Mesodermal cell (in vitro differentiated cells): ENCODE data around the gene NKIRAS1.
"Not testable (repeated sequence)": the region's sequence is repeated elsewhere in the genome, so short reads cannot be mapped to it uniquely, and the experiment has no call there.

Experiments
- H3K27ac ChIP-seq: 2 replicates; pipeline ENCODE4 v1.7.0; 2013; ENCODE audit warnings: mild to moderate bottlenecking, low read depth, low read length, moderate library complexity; ENCODE audit not compliant: severe bottlenecking
- H3K36me3 ChIP-seq: 2 replicates; pipeline ENCODE4 v1.7.1; 2013; ENCODE audit warnings: mild to moderate bottlenecking, low read length, moderate library complexity; ENCODE audit not compliant: control insufficient read depth, insufficient read depth
- H3K4me1 ChIP-seq: one replicate; pipeline ENCODE4 v1.7.1; 2013; ENCODE audit warnings: mild to moderate bottlenecking, low read length; ENCODE audit not compliant: insufficient read depth, control insufficient read depth, poor library complexity, severe bottlenecking
- H3K4me3 ChIP-seq: 2 replicates; pipeline ENCODE4 v1.7.0; 2013; ENCODE audit warnings: low read length, control low read depth, mild to moderate bottlenecking; ENCODE audit not compliant: insufficient read depth, poor library complexity, severe bottlenecking; ENCODE audit errors: extremely low read depth
- H3K9me3 ChIP-seq: 2 replicates; pipeline ENCODE4 v1.7.1; 2013; ENCODE audit warnings: mild to moderate bottlenecking, low read length, moderate library complexity; ENCODE audit not compliant: control insufficient read depth
- WGBS, 2 experiments: methylation state at CpG; one replicate each; pipeline ENCODE4 v1.1.5; 2013; ENCODE audit warnings: missing lambda C conversion rate in 2 of 2; ENCODE audit not compliant: insufficient coverage in 2 of 2; 5-methylcytosine and 5-hydroxymethylcytosine counted together

NKIRAS1 gene

GRCh38 chr3:23871361-23871760 is 45.4 kb downstream of the NKIRAS1 start:
- peaks cover 19% of the 10 kb centered on the region for H3K4me1 ChIP-seq
- H3K27ac ChIP-seq, H3K9me3 ChIP-seq, H3K36me3 ChIP-seq, H3K4me3 ChIP-seq: not testable (repeated sequence)
- 86 to 96% methylated on average over 9 to 13 of the region's 34 CpGs for WGBS, 2 experiments

GRCh38 chr3:23870663-23871043 is 46.1 kb downstream of the NKIRAS1 start:
- not testable (repeated sequence) for H3K36me3 ChIP-seq, H3K27ac ChIP-seq, H3K9me3 ChIP-seq, H3K4me3 ChIP-seq
- WGBS, 2 experiments: no CpG with 5 or more reads among the region's 5 CpGs
- H3K4me1 ChIP-seq: peaks cover 21% of the 10 kb centered on the region

DNA sequence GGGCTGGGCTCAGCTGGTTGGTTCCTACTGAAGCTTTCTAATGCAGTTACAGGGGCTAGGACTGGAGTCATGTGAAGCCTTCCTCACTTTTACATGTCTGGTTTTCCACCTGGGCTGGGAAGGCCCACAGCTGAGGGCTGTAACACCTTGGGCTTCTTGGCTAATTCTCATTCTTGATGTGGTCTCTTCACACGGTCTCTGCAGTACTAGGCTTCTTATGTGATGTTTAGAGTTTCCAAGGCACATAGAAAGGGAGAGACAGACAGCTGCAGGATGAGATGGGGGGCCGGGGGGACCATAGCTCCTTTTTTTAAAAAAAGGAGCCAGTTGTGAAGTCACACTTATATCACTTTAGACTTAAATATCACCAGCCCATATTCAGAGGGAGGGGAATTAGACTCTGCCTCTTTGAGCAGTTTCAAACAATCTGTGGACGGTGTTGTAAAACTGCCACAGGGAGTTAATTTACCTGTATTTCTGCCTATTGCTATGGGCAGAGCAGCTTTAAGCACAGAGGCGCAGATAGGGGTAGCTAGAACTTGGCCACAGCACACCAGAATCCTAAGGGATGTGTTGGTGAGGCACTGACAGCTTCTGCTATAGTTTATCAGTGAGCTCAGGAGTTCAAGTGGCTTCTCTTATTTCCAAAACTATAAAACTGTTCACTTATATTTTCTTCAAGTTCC is 46.7 kb downstream of the NKIRAS1 start:
- Histone ChIP-seq H3K36me3 (peaks cover 5% of the 10 kb centered on the region), H3K4me3 (no peak overlapping the region), H3K4me1 (peaks cover 23% of the 10 kb centered on the region), H3K9me3 (no peaks in the 10 kb centered on the region), H3K27ac (no peak overlapping the region)
- WGBS, 2 experiments: 100% methylated on average over 2 to 3 of the region's 4 CpGs

- Histone ChIP-seq H3K27ac (no peak overlapping the region), H3K4me1 (peaks cover 28% of the 10 kb centered on the region), H3K9me3 (no peaks in the 10 kb centered on the region), H3K4me3 (no peak overlapping the region), H3K36me3 (peaks cover 9% of the 10 kb centered on the region)
- no CpG with 5 or more reads among the region's 1 CpG for WGBS, 2 experiments
Observed at GRCh38 chr3:23867838-23868237, 49.0 kb downstream of the NKIRAS1 start.

DNA sequence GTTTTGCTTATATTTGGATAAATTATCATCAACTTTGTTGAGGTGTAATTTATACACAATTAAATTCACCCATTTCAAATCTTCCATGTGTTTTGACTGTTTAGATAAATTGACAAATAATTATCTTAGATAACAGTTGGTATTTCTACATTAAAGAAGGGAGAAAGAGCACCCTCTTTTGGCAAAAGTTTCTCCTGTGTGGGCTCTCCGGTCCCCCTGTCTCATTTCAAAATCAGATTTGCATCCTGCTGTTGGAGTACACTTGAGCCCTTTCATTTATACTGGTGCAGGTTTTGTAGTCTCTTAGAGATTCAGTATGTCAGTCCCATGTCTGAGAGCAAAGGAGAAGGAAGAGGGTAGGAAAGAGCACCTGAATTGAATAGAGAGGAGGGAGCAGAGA is 49.4 kb downstream of the NKIRAS1 start:
- Histone ChIP-seq H3K4me3 (no peak overlapping the region), H3K36me3 (peaks cover 13% of the 10 kb centered on the region), H3K27ac (no peak overlapping the region), H3K9me3 (no peaks in the 10 kb centered on the region), H3K4me1 (peaks cover 28% of the 10 kb centered on the region)
- WGBS, 2 experiments: 57 to 100% methylated on average over 1 of the region's 1 CpG

DNA sequence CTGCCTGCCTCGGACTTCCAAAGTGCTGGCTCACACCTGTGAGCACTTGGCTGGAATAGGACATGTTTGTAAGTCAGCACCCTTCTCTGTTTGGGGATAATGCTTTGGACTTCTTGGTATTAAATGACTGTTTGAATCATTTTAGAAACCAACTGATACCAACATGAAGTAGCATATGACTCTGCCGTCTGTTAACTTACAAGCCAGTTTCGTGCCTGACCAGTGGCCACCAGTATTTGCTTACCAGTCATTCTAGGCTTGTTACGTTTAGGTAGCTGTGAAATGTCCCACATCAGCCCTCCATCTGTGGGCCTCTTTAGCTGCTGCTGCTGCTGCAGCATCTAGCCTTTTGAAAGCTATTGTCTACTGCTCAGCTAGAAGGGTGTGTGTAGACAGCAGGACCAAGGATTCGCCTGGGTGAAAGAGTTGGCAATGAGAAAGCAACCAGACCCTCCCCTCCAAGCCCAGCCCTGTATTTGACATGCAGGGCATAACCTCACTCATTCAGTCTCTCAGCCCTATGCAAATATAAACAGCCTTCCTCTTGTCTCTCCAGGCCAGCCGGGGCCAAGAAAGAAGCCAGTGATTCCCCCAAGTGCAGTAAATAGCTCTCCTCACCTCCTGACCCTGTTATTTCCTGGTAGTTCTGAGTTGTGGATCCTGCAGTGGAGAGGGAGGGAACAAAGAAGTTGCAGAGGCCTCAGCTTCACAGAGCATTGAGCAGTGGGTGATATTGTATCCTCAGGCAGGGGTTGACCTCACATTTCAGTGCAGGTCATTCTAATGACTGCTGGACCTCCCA is 51.0 kb downstream of the NKIRAS1 start:
- peak overlapping the region; percentile 83 for H3K27ac ChIP-seq
- H3K9me3 ChIP-seq: no peaks in the 10 kb centered on the region
- peaks cover 26% of the 10 kb centered on the region for H3K36me3 ChIP-seq
- 61 to 79% methylated on average over 4 to 5 of the region's 6 CpGs for WGBS, 2 experiments
- peaks cover 28% of the 10 kb centered on the region for H3K4me1 ChIP-seq
- no peak overlapping the region for H3K4me3 ChIP-seq

DNA sequence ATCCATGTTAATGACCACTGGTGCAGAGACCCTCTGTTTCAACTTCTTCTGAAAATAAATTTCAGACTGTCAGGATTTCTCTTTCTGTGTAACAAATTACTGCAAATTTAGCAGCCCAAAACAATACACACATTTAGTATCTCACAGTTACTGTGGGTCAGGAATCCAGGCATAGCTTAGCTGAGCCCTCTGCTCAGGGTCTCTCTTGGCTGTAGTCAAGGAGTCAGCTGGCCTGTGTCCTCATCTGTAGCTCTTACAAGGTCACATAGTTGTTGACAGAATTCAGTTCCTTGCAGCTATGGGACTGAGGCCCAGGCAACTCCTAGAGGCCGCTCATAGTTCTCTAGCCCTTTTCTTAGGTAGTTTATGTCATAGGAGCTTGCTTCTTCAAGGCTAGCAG is 51.9 kb downstream of the NKIRAS1 start:
- no peak overlapping the region for H3K4me3 ChIP-seq
- H3K27ac ChIP-seq: peak overlapping the region; percentile 83
- H3K9me3 ChIP-seq: no peaks in the 10 kb centered on the region
- WGBS, 2 experiments: 100% methylated on average over 1 of the region's 1 CpG
- H3K4me1 ChIP-seq: peaks cover 28% of the 10 kb centered on the region
- peaks cover 22% of the 10 kb centered on the region for H3K36me3 ChIP-seq

GRCh38 chr3:23863060-23863459 is 53.7 kb downstream of the NKIRAS1 start:
- peaks cover 28% of the 10 kb centered on the region for H3K4me1 ChIP-seq
- no CpG with 5 or more reads among the region's 1 CpG for WGBS, 2 experiments
- H3K27ac ChIP-seq: no peak overlapping the region
- no peaks in the 10 kb centered on the region for H3K9me3 ChIP-seq
- no peak overlapping the region for H3K4me3 ChIP-seq
- peaks cover 28% of the 10 kb centered on the region for H3K36me3 ChIP-seq

- Histone ChIP-seq H3K9me3 (no peaks in the 10 kb centered on the region), H3K4me1 (peaks cover 29% of the 10 kb centered on the region), H3K27ac (no peak overlapping the region), H3K36me3 (peaks cover 28% of the 10 kb centered on the region), H3K4me3 (no peak overlapping the region)
- WGBS, 2 experiments: 87 to 92% methylated on average over 7 to 9 of the region's 9 CpGs
Observed at GRCh38 chr3:23861689-23862088, 55.1 kb downstream of the NKIRAS1 start.

- Histone ChIP-seq H3K9me3 (no peaks in the 10 kb centered on the region), H3K36me3 (peaks cover 28% of the 10 kb centered on the region), H3K4me1 (peaks cover 16% of the 10 kb centered on the region), H3K27ac (no peak overlapping the region), H3K4me3 (no peak overlapping the region)
- 84 to 94% methylated on average over 3 of the region's 7 CpGs for WGBS, 2 experiments
Observed at GRCh38 chr3:23859839-23860382, 56.9 kb downstream of the NKIRAS1 start.
